Suprapubic skin (tissue), 4 donors: Measurements from ENCODE around the gene CDC14A. TPM values are rescaled to one million over a fixed set of nuclear protein-coding genes. Genes with fewer than 3 reads are reported as not detected.

Source experiments
- DNase-seq, 2 donors: peaks; one replicate each; pipeline ENCODE4 v3.0.0-alpha.2; 2019; ENCODE audit warnings: low spot score in 2 of 2
- H3K27ac ChIP-seq: fragments of 200-600 bp; sonication (generic); one replicate; pipeline ENCODE4 v1.5.1; 2019
- H3K27me3 ChIP-seq: fragments of 200-600 bp; sonication (generic); one replicate; pipeline ENCODE4 v1.5.1; 2019
- H3K36me3 ChIP-seq: fragments of 200-600 bp; sonication (generic); one replicate; pipeline ENCODE4 v1.5.1; 2019
- H3K4me1 ChIP-seq: fragments of 200-600 bp; sonication (generic); one replicate; pipeline ENCODE4 v1.5.1; 2019
- H3K4me3 ChIP-seq: fragments of 200-600 bp; sonication (generic); one replicate; pipeline ENCODE4 v1.5.1; 2019; ENCODE audit warnings: mild to moderate bottlenecking
- H3K9me3 ChIP-seq: fragments of 200-600 bp; sonication (generic); one replicate; pipeline ENCODE4 v1.5.1; 2019
- EP300 ChIP-seq: sonication (generic); formaldehyde crosslinking; IDR thresholded peaks from one replicate; pipeline ENCODE4 v1.6.1; 2017; ENCODE audit warnings: antibody characterized with exemption
- POLR2A ChIP-seq, 2 donors: fragments of 450-650 bp; IDR thresholded peaks; one replicate each; pipeline ENCODE4 v1.6.1; 2017; ENCODE audit warnings: antibody characterized with exemption in 2 of 2, mild to moderate bottlenecking in 2 of 2, moderate library complexity in 2 of 2
- POLR2AphosphoS5 ChIP-seq, 3 donors: sonication (generic); formaldehyde crosslinking; IDR thresholded peaks; one replicate each; pipeline ENCODE4 v1.6.1; 2017; ENCODE audit warnings: antibody characterized with exemption in 3 of 3
- WGBS: methylation state at CpG from one replicate; pipeline ENCODE4 v1.1.5; 2018; 5-methylcytosine and 5-hydroxymethylcytosine counted together
- total RNA-seq, 4 donors: library from RNA; depleted of rRNA; stranded (reverse); fragments of >200 nt; gene quantifications; one replicate each; pipeline ENCODE4 v1.1.0, GENCODE V29; 2016
- TF ChIP-seq, protein P1 (sequence below), 2 donors: fragments of 200-600 bp in 1 of 2; fragments of 450-650 bp in 1 of 2; sonication (generic) in 1 of 2; IDR thresholded peaks; one replicate each; pipeline ENCODE4 v1.5.1; 2016 to 2019; ENCODE audit warnings: antibody characterized with exemption in 2 of 2, mild to moderate bottlenecking in 1 of 2, moderate library complexity in 1 of 2

The CDC14A gene
- total RNA-seq, 4 donors from 2014 or later: 9.9 to 22.8 (median 17.5) TPM

DNA sequence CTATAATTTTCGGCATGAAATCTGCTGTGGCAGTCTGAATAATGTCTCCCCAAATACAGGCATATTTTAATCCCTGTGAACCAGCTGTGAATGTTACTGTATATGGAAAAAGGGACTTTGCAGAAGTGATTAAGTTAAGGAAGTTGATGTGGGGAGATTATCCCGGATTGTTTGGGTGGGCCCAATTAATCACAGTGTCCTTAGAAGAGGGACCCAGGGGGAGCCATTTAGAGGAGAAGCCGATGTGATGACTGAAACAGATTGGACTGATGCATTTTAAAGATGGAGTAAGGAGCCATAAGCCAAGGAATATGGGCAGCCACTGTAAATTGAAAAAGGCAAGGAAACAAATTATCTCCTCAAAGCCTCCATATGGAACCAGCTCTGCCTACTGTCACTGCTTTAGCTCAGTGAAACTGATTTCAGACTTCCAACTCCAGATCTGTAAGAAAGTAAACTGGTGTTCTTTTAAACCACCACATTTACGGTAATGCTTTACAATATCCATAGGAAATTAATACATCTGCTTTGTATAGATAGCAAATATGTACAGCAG is 124.5 kb downstream of the CDC14A start:
- H3K36me3 ChIP-seq: no peaks in the 10 kb centered on the region
- H3K4me3 ChIP-seq: no peak overlapping the region
- no peak overlapping the region for H3K27ac ChIP-seq
- TF ChIP-seq POLR2AphosphoS5 (IDR thresholded peaks at IDR 0.05) (no peak), POLR2A (IDR thresholded peaks at IDR 0.05) (no peak), EP300 (no peak)
- TF ChIP-seq, protein P1, sequence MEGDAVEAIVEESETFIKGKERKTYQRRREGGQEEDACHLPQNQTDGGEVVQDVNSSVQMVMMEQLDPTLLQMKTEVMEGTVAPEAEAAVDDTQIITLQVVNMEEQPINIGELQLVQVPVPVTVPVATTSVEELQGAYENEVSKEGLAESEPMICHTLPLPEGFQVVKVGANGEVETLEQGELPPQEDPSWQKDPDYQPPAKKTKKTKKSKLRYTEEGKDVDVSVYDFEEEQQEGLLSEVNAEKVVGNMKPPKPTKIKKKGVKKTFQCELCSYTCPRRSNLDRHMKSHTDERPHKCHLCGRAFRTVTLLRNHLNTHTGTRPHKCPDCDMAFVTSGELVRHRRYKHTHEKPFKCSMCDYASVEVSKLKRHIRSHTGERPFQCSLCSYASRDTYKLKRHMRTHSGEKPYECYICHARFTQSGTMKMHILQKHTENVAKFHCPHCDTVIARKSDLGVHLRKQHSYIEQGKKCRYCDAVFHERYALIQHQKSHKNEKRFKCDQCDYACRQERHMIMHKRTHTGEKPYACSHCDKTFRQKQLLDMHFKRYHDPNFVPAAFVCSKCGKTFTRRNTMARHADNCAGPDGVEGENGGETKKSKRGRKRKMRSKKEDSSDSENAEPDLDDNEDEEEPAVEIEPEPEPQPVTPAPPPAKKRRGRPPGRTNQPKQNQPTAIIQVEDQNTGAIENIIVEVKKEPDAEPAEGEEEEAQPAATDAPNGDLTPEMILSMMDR (IDR thresholded peaks at IDR 0.05): no peak
- 87% methylated on average over 4 of the region's 4 CpGs for WGBS
- no peak for DNase-seq
- H3K4me1 ChIP-seq: no peaks in the 10 kb centered on the region
- no peaks in the 10 kb centered on the region for H3K27me3 ChIP-seq
- H3K9me3 ChIP-seq: no peaks in the 10 kb centered on the region

DNA sequence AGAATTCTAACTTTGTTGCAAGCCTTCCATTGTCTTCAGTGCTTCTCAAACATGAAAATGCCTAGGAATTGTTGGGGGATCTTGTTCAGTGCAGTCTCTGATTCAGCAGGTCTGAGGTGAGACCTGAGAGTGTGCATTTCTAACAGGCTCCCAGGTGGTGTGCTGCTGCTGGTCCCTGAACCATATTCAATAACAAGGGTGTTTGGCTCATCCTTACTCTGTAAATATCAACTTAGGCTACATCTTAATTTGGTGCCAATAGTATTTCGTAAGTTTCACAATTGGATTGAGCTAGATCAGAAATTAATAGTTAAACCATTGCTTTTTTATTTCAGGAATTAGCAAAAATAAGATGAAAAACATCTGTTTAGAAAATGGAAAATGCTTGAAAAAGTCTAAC is 126.5 kb downstream of the CDC14A start:
- Histone ChIP-seq H3K27ac (no peak overlapping the region), H3K36me3 (no peaks in the 10 kb centered on the region), H3K9me3 (no peaks in the 10 kb centered on the region), H3K4me1 (no peaks in the 10 kb centered on the region), H3K4me3 (no peak overlapping the region), H3K27me3 (no peaks in the 10 kb centered on the region)
- 65% methylated on average over 1 of the region's 1 CpG for WGBS
- no peak for DNase-seq
- no peak for TF ChIP-seq POLR2A (IDR thresholded peaks at IDR 0.05)
- TF ChIP-seq, protein P1 (IDR thresholded peaks at IDR 0.05): no peak
- TF ChIP-seq EP300: no peak
- no peak for TF ChIP-seq POLR2AphosphoS5 (IDR thresholded peaks at IDR 0.05)

DNA sequence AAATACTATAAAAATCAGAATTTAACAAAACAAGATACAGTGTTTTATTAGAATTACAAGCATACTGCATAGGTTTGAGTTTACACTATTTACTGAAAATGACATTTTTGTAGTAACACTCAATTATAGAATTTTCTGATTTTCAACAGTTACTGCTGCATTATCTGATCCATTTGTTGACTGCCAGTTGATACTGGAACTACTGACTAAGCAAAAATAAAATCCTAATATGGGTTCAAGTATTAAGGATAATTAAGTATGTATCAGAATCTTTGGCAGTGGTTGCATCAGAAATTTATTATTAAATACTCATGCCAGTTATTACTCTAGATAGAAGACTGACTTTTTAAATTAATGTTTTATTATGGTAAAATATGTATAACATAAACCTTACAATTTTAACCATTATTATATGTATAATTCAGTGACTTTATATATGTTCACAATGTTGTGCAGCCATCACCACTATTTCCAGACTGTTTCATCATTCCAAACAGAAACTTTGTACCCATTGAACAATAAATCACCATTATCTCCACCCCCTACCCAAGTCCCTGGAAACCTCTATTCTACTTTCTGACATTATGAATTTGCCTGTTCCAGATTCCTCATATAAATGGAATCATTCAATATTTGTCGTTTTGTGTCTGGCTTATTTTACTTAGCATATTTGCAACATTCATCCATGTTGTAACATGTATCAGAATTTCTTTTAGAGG is 127.5 kb downstream of the CDC14A start:
- Histone ChIP-seq H3K36me3 (no peaks in the 10 kb centered on the region), H3K4me3 (no peak overlapping the region), H3K4me1 (no peaks in the 10 kb centered on the region), H3K27me3 (no peaks in the 10 kb centered on the region), H3K9me3 (no peaks in the 10 kb centered on the region), H3K27ac (no peak overlapping the region)
- TF ChIP-seq EP300 (no peak), POLR2AphosphoS5 (IDR thresholded peaks at IDR 0.05) (no peak), POLR2A (IDR thresholded peaks at IDR 0.05) (no peak)
- TF ChIP-seq, protein P1 (IDR thresholded peaks at IDR 0.05): no peak
- no peak for DNase-seq
- 82% methylated on average over 1 of the region's 1 CpG for WGBS

DNA sequence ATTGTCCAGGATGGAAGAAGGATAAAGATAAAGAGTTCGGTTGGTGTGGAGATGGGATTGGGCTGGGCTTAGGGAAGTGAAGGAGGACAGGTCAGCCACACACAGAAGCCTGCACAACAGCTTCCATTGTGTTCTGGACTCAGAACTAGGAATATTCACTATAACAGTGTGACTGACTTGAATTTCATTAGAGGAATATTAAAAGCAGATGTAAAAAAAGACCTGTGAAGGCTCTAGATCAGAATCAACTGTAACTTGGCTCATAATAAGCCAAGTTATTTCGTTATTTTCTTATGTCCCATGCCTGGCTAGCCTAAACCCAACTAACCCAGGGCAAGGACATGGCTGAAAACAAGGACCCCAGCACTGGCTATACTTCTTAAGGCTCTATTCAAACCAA is 129.0 kb downstream of the CDC14A start:
- TF ChIP-seq, protein P1 (IDR thresholded peaks at IDR 0.05): no peak
- TF ChIP-seq POLR2AphosphoS5 (IDR thresholded peaks at IDR 0.05) (no peak), EP300 (no peak), POLR2A (IDR thresholded peaks at IDR 0.05) (no peak)
- H3K4me1 ChIP-seq: no peaks in the 10 kb centered on the region
- no peak overlapping the region for H3K4me3 ChIP-seq
- H3K27me3 ChIP-seq: no peaks in the 10 kb centered on the region
- peaks cover 2% of the 10 kb centered on the region for H3K36me3 ChIP-seq
- H3K9me3 ChIP-seq: no peaks in the 10 kb centered on the region
- 87% methylated on average over 2 of the region's 2 CpGs for WGBS
- DNase-seq: no peak
- H3K27ac ChIP-seq: no peak overlapping the region

DNA sequence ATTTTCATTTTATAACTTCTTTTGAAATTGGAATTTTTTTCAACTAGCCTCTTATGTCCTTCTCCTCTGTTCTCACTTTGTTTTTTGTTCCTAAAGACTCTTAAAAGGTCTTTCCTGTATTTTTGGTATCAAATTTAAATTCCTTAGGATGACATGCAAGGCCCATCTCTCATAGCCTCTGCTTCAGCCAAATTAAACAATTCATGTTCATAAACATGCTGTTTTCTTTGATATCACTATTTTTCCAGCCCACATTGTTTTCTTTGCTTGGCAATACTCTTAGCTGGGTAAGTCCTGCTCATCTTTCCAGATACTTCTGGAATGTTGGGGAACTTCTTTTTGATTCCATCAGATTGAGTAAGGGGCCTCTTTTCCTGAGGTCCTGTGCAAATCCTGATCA is 129.9 kb downstream of the CDC14A start:
- Histone ChIP-seq H3K4me3 (no peak overlapping the region), H3K27me3 (no peaks in the 10 kb centered on the region), H3K27ac (no peak overlapping the region), H3K9me3 (no peaks in the 10 kb centered on the region), H3K36me3 (peaks cover 3% of the 10 kb centered on the region), H3K4me1 (no peaks in the 10 kb centered on the region)
- DNase-seq: no peak
- no peak for TF ChIP-seq EP300
- no peak for TF ChIP-seq POLR2A (IDR thresholded peaks at IDR 0.05)
- TF ChIP-seq POLR2AphosphoS5 (IDR thresholded peaks at IDR 0.05): no peak
- TF ChIP-seq, protein P1 (IDR thresholded peaks at IDR 0.05): no peak
